SJCRH30 (cell line): Measurements from ENCODE around the gene CNTNAP2. TPM values are rescaled to one million over a fixed set of nuclear protein-coding genes. Genes with fewer than 3 reads are reported as not detected.

Experiments used
- DNase-seq, 2 experiments: peaks; one replicate each; pipeline ENCODE4 v3.0.0-alpha.2; 2015 to 2020
- H3K27ac ChIP-seq: fragments of 250-450 bp; sonication (Bioruptor Pico); 2 replicates; pipeline ENCODE4 v1.5.1; 2020; ENCODE audit warnings: mild to moderate bottlenecking, moderate library complexity
- H3K27me3 ChIP-seq: fragments of 250-450 bp; sonication (Bioruptor Pico); 2 replicates; pipeline ENCODE4 v1.5.1; 2020; ENCODE audit warnings: mild to moderate bottlenecking, moderate library complexity
- H3K36me3 ChIP-seq: fragments of 250-450 bp; sonication (Bioruptor Pico); 2 replicates; pipeline ENCODE4 v1.5.1; 2020; ENCODE audit warnings: mild to moderate bottlenecking, moderate library complexity
- H3K4me1 ChIP-seq: fragments of 250-450 bp; sonication (Bioruptor Pico); 2 replicates; pipeline ENCODE4 v1.5.1; 2020; ENCODE audit warnings: mild to moderate bottlenecking, moderate library complexity
- H3K4me3 ChIP-seq: fragments of 250-450 bp; sonication (Bioruptor Pico); 2 replicates; pipeline ENCODE4 v1.5.1; 2020; ENCODE audit warnings: mild to moderate bottlenecking, moderate library complexity
- H3K9me3 ChIP-seq: fragments of 250-450 bp; sonication (Bioruptor Pico); replicated peaks from 2 replicates; pipeline ENCODE4 v1.5.1; 2020; ENCODE audit warnings: mild to moderate bottlenecking, moderate library complexity
- total RNA-seq: library from RNA; depleted of rRNA; stranded (reverse); fragments of >200 nt; shearing (Covaris generic); gene quantifications from 2 replicates; pipeline ENCODE4 v1.2.3, GENCODE V29; 2014

The CNTNAP2 gene
- total RNA-seq, 1 experiment from 2014 or later: not detected

DNA sequence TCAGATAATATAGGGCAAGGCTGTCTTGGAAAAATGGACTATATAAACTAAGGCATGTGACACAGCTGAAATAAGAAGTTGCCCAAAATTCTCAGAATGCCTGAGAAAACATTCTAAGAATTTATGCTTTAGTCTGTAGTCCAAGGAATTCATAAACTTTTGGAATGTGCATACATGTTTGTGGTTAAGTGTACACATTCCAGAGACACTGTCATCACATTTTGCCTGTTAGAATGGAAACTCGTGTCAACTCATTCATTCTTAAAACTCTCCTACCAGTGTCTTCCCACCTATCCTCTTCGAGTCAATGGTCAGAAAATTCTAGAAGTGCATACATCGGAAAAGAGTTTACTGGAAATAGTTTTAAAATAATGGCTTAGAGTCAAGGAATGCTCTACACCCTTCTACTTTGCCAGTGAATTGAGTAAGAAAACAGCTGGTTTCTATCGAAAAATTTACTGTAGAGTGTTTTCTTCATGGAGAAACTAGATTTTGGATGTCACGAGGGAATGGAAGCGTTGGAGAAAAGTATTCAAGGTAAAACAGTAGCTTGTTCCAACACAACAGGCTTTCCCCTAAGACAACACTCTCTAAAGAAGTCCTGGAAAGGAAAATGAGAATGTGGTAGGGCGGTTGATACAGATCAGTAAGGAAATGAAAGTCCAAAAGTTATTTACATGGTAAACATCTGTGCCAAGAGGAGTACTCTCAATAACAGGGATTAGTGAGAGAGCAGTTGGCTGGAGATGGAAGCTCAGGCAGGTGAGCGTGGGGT is 1296.4 kb downstream of the CNTNAP2 start:
- Histone ChIP-seq H3K4me1 (peaks cover 28% of the 10 kb centered on the region), H3K36me3 (no peaks in the 10 kb centered on the region), H3K4me3 (peak overlapping the region; percentile 10; the same call in 1 of the 2 replicates), H3K27me3 (no peaks in the 10 kb centered on the region), H3K27ac (peak overlapping the region; percentile 77), H3K9me3 (no peaks in the 10 kb centered on the region)
- peak; percentile 13 to 48 for DNase-seq

DNA sequence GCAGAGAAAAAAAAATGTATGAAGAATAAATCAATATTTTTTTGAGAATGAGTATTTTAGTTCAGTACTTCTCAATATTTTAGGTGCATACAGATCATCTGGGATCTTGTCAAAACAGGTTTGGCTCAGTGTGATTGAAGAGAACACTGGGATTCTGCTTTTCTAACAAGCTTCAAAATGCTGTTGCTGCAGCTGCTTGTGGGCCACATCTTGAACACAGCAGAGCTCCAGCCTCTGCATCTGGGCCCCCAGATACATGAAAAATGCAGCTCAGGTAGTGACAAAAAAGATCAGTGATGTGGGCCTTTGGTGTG is 1296.9 kb downstream of the CNTNAP2 start:
- H3K4me3 ChIP-seq: no peak overlapping the region
- H3K4me1 ChIP-seq: peaks cover 30% of the 10 kb centered on the region
- H3K27me3 ChIP-seq: no peaks in the 10 kb centered on the region
- H3K9me3 ChIP-seq: no peaks in the 10 kb centered on the region
- H3K27ac ChIP-seq: peak overlapping the region; percentile 77
- H3K36me3 ChIP-seq: no peaks in the 10 kb centered on the region
- DNase-seq: peak in 1 of 2 experiments; percentile 4

DNA sequence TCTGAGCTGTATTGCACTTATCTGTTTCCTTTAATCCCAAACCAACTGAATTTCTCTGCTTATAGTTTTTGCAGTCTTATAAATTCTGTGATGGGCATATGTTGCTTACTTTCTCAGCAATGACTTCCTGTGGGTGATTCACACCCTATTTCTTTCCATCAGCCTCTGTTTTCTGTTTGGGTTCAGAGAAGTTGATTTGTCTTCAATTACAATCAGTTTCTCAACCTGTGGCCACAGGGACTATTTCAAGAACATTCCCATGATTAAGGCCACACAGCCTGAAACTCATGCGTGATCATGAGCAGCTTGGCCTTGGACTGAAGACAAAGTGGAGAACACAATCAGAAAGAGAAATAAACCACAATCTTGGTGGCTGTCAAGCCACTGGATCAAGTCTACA is 1299.4 kb downstream of the CNTNAP2 start:
- no peak for DNase-seq
- no peak overlapping the region for H3K27ac ChIP-seq
- no peaks in the 10 kb centered on the region for H3K27me3 ChIP-seq
- no peaks in the 10 kb centered on the region for H3K9me3 ChIP-seq
- H3K4me3 ChIP-seq: no peak overlapping the region
- peaks cover 32% of the 10 kb centered on the region for H3K4me1 ChIP-seq
- H3K36me3 ChIP-seq: no peaks in the 10 kb centered on the region

DNA sequence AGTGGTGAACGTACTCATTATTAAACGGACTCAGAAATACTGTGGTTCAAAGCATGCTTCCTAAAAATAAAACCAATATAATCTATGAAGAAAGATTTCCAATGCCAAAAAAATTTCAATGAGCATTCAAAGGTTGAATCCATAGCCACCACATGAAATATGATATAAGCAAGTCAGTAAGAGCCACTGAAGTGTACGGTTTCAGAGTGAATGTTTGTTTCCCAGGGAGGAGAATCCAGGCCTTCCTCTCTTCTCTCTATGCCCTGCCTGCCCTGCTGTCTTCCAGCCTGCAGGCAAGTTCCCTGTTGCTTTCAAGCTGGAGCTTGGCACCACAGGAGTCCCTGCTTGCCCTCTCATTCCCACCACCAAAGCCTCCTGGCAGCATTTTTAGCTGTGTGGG is 1302.4 kb downstream of the CNTNAP2 start:
- DNase-seq: peak in 1 of 2 experiments; percentile 27
- Histone ChIP-seq H3K36me3 (no peaks in the 10 kb centered on the region), H3K4me1 (peaks cover 3% of the 10 kb centered on the region), H3K9me3 (no peaks in the 10 kb centered on the region), H3K27ac (no peak overlapping the region), H3K4me3 (no peak overlapping the region), H3K27me3 (no peaks in the 10 kb centered on the region)

DNA sequence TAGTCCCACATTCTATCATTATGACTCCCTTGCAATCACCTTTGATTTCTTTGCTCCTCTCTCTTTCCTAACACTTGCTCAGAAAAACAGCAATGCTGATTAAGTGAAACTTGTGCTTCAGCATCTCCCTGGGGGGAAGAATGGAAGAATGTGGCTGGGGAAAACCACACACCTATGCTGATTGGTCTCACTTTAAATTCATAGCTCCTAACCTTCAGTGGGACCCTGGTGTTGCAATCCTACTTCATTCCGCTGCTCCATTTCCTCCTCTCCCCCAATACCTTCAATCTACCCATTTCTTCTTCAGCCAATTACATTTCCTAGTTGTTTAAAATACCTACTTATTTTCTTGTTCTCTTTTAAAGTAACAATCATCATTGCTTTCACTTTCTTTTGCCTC is 1307.3 kb downstream of the CNTNAP2 start:
- Histone ChIP-seq H3K4me1 (no peaks in the 10 kb centered on the region), H3K4me3 (no peak overlapping the region), H3K27me3 (no peaks in the 10 kb centered on the region), H3K27ac (no peak overlapping the region), H3K9me3 (no peaks in the 10 kb centered on the region), H3K36me3 (no peaks in the 10 kb centered on the region)
- no peak for DNase-seq

DNA sequence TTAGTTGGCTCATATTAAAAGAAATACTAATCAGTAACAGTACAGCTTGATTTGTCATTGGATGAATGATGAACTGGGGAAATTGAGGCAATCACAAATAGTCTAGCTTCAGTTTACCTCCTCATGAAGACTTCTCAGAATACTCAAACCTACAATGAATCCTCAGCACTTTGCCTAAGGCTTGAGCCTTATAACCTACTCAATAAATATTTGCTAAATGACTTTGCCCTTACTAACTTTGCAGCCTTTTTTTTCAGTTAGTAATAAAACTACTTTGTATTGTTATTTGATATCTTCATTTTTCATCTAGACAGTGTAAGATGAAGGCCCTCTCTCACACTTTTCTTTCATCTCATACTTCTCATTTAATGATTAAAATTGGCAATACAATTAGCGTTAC is 1311.5 kb downstream of the CNTNAP2 start:
- Histone ChIP-seq H3K9me3 (no peaks in the 10 kb centered on the region), H3K27ac (no peak overlapping the region), H3K27me3 (no peaks in the 10 kb centered on the region), H3K36me3 (no peaks in the 10 kb centered on the region), H3K4me1 (no peaks in the 10 kb centered on the region), H3K4me3 (no peak overlapping the region)
- DNase-seq: no peak

DNA sequence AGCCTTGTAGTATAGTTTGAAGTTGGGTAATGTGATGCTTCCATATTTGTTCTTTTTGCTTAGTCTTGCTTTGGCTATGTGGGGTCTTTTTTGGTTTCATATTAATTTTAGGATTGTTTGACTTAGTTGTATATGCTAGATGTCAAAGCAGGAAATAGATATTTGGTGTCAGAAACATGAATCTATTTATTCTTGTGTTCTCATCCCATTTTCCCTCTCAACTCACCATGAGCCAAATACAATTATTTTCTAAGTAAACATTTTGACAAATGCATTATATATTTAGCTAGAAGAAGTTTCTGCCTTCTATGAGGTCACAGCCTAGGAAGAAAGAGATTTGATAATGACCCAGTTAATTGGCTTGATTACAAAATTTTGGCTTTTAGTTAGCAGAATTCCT is 1313.4 kb downstream of the CNTNAP2 start:
- Histone ChIP-seq H3K4me3 (no peak overlapping the region), H3K27ac (no peak overlapping the region), H3K9me3 (no peaks in the 10 kb centered on the region), H3K36me3 (no peaks in the 10 kb centered on the region), H3K27me3 (no peaks in the 10 kb centered on the region), H3K4me1 (no peaks in the 10 kb centered on the region)
- no peak for DNase-seq

DNA sequence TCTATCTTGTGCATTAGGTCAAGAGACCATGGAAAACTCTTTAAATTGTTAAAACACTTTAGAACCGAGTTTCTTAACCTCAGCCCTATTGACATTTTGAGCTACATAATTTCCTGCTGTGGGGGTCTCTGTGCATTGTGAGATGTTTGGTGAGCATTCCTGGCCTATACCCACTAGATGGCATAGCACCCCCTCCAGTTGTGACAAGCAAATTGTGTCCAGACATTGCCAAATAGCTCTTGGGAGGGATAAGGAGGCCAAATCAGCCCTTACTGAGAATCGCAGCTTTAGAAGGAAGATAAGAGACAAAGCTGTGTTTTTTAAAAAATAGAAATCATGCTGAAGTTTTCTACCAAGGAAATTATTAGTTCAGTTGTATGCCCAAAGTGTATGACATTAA is 1315.5 kb downstream of the CNTNAP2 start:
- no peaks in the 10 kb centered on the region for H3K4me1 ChIP-seq
- H3K27ac ChIP-seq: no peak overlapping the region
- H3K36me3 ChIP-seq: no peaks in the 10 kb centered on the region
- peak; percentile 12 to 41 for DNase-seq
- H3K9me3 ChIP-seq: no peaks in the 10 kb centered on the region
- no peak overlapping the region for H3K4me3 ChIP-seq
- H3K27me3 ChIP-seq: no peaks in the 10 kb centered on the region

DNA sequence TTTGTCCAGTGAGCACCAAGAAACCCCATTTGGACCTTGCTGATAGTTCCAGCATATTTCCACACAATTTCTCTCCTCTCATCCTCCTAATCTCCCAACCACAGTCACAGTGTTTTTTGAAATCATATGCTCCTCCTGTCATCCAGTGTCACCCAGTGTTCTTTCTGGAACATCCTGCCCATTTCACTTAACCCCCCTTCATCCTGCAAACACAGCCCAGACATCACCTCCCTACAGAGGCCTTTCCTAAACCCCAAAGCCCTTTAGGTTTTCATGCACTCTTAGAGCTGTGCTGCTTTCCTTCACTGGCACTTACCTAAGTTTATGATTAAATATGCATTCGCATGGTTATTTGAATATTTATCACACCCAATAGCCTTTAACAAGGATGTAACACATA is 1316.0 kb downstream of the CNTNAP2 start:
- Histone ChIP-seq H3K27me3 (no peaks in the 10 kb centered on the region), H3K36me3 (no peaks in the 10 kb centered on the region), H3K4me1 (no peaks in the 10 kb centered on the region), H3K4me3 (no peak overlapping the region), H3K27ac (no peak overlapping the region), H3K9me3 (no peaks in the 10 kb centered on the region)
- no peak for DNase-seq

DNA sequence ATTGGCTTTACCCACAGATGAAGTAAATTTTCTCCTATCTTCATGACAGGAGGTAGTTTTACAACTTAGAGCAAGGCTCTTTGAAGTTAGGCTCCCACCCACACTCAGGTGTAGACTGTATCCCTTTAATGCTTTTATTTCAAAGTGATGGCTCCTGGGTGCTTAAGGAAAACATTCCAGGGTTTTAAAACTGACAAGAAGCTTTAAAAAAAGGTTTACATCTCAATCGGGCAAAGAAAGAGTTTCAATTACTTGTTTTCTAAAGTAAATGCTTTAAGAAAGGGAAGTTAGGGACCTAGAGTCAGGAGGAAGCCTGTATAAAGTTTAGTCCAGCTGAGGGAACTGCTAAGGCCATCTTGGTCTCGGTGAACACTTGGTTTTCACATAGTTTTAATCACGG is 1320.1 kb downstream of the CNTNAP2 start:
- H3K4me1 ChIP-seq: no peaks in the 10 kb centered on the region
- no peaks in the 10 kb centered on the region for H3K27me3 ChIP-seq
- peaks cover 3% of the 10 kb centered on the region; the same call in 1 of the 2 replicates for H3K9me3 ChIP-seq
- no peak overlapping the region for H3K27ac ChIP-seq
- H3K36me3 ChIP-seq: no peaks in the 10 kb centered on the region
- DNase-seq: no peak
- no peak overlapping the region for H3K4me3 ChIP-seq

DNA sequence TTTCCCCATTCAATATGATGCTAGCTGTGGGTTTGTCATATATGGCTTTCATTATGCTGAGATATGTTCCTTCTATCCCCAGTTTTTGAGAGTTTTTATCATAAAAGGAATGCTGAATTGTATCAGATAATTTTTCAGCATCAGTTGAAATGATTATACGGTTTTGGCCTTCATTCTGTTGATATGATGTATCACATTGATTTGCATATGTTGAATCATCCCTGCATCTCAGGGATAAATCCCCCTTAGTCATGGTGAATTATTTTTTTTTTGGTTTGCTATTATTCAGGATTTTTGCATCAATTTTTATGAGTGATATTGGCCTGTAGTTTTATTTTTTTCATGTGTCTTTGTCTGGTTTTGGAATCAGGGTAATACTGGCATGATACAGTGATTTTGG is 1321.6 kb downstream of the CNTNAP2 start:
- Histone ChIP-seq H3K4me3 (no peak overlapping the region), H3K27ac (no peak overlapping the region), H3K9me3 (peaks cover 3% of the 10 kb centered on the region; the same call in 1 of the 2 replicates), H3K27me3 (no peaks in the 10 kb centered on the region), H3K36me3 (no peaks in the 10 kb centered on the region), H3K4me1 (no peaks in the 10 kb centered on the region)
- no peak for DNase-seq

DNA sequence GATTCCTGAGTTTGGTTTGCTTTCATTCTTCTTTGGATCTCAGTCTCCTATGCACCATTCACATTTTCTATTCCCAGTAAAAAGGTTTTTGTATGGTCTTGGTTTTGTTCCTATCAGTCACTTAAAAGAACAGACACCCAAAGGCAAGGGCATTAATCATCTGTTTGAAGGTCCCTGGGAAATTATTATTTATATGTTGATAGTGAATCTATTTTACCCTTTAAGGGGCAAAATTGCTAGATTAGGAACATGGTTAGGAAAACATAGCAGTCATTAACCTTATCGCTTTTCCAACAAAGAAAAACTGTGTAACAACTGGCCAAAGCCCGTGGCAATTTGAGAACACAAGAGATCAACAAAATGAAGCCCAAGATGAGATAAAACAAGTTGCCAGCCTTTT is 1327.3 kb downstream of the CNTNAP2 start:
- no peaks in the 10 kb centered on the region for H3K4me1 ChIP-seq
- H3K36me3 ChIP-seq: no peaks in the 10 kb centered on the region
- peaks cover 3% of the 10 kb centered on the region; the same call in 1 of the 2 replicates for H3K9me3 ChIP-seq
- no peaks in the 10 kb centered on the region for H3K27me3 ChIP-seq
- no peak for DNase-seq
- H3K4me3 ChIP-seq: no peak overlapping the region
- H3K27ac ChIP-seq: no peak overlapping the region

DNA sequence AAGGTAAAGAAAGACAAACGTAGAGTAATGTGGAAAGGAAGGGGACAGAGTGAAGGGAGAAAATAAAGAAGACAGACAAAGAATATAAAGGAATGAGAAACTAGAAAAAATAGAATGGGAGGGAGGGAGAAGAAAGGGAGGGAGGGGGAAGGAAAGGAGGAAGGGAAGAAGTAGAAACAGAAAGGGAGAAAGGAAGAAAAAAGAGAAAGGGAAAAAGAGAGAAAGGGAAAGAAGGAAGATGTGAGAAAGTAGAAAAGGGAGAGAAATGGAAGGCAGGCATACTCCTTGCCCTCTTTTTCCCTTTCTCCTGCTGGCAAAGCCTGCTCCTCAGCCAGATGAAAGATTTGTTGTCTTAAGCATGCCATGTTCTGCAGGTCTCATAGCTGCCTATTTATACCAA is 1336.2 kb downstream of the CNTNAP2 start:
- Histone ChIP-seq H3K27me3 (no peaks in the 10 kb centered on the region; the same call in 1 of the 2 replicates), H3K9me3 (no peaks in the 10 kb centered on the region), H3K36me3 (no peaks in the 10 kb centered on the region), H3K27ac (no peak overlapping the region), H3K4me3 (no peak overlapping the region), H3K4me1 (no peaks in the 10 kb centered on the region)
- no peak for DNase-seq

DNA sequence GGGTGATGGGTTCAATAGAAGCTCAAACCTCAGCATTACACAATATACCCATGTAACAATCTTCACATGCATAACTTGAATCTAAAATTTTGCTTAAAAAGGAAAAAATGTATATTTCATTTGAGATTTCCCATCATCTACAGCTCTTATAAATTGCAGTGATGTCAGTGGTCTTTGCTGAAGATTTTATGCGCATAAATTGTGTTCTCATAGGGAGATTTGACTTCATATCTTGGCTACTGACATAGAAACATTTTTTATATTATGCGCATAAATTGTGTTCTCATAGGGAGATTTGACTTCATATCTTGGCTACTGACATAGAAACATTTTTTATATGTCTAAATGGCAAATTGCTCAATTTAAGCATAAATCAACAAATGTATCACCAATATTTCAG is 1348.6 kb downstream of the CNTNAP2 start:
- no peaks in the 10 kb centered on the region for H3K36me3 ChIP-seq
- H3K4me1 ChIP-seq: no peaks in the 10 kb centered on the region
- no peak overlapping the region for H3K27ac ChIP-seq
- H3K4me3 ChIP-seq: no peak overlapping the region
- H3K27me3 ChIP-seq: no peaks in the 10 kb centered on the region
- no peaks in the 10 kb centered on the region for H3K9me3 ChIP-seq
- DNase-seq: no peak

DNA sequence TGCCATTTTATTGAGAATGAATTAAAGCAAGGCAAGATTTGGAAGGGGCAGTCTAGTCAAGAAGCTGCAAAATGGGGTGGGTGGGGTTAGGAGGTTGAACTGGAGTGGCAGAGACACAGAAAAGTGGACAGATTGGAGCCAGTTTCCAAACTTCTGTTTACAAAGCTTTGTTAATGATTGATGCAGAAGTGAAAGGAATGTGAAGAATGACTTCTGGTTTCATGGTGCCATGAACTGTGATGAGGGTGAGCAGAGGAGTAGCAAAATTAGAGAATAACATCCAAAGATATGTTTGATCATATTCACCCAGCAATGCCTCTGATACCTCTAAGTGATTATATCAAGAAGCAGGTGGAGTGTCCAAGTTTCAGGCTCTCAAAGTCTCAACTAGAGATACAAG is 1356.0 kb downstream of the CNTNAP2 start:
- no peak for DNase-seq
- Histone ChIP-seq H3K9me3 (no peaks in the 10 kb centered on the region), H3K4me3 (no peak overlapping the region), H3K27me3 (no peaks in the 10 kb centered on the region), H3K4me1 (no peaks in the 10 kb centered on the region), H3K36me3 (no peaks in the 10 kb centered on the region), H3K27ac (no peak overlapping the region)

DNA sequence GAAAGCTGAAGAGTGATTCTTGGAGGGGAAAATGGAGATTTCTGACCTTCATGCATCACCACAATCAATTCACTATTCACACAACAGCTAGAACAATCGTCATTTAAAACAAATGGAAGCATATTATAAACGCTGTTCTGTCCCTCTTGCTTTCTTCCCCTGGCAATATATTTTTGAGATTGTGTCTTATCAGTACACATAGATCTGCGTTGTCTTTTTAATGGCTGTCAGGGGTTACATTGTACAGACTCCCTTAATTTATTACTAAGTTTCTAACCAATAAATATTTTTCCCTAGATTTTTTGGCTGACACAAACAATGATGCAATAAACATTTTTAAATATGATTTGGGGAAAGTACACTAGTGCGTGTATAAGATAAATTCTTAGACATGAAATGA is 1358.3 kb downstream of the CNTNAP2 start:
- no peaks in the 10 kb centered on the region for H3K36me3 ChIP-seq
- no peaks in the 10 kb centered on the region for H3K4me1 ChIP-seq
- H3K27ac ChIP-seq: no peak overlapping the region
- H3K27me3 ChIP-seq: no peaks in the 10 kb centered on the region
- DNase-seq: no peak
- H3K9me3 ChIP-seq: no peaks in the 10 kb centered on the region
- no peak overlapping the region for H3K4me3 ChIP-seq
